Vein endothelial cell (primary cell): ENCODE results near the gene USP20. TPM values are rescaled to one million over a fixed set of nuclear protein-coding genes. Genes with fewer than 3 reads are reported as not detected.
A peak's percentile ranks its signal among the peaks of the same experiment; 100 is the strongest.

ENCODE experiments used
- small RNA-seq: library from RNA; depleted of rRNA; stranded (forward); fragments of <200 nt; gene quantifications from one replicate; pipeline ENCODE3, GENCODE V24; 2012
- total RNA-seq: library from RNA; depleted of rRNA; stranded (reverse); fragments of >200 nt; gene quantifications from 2 replicates; pipeline ENCODE4 v1.2.3, GENCODE V29; 2012

USP20 gene
- 6.3 and 9.8 TPM in 2 replicates for total RNA-seq

DNA sequence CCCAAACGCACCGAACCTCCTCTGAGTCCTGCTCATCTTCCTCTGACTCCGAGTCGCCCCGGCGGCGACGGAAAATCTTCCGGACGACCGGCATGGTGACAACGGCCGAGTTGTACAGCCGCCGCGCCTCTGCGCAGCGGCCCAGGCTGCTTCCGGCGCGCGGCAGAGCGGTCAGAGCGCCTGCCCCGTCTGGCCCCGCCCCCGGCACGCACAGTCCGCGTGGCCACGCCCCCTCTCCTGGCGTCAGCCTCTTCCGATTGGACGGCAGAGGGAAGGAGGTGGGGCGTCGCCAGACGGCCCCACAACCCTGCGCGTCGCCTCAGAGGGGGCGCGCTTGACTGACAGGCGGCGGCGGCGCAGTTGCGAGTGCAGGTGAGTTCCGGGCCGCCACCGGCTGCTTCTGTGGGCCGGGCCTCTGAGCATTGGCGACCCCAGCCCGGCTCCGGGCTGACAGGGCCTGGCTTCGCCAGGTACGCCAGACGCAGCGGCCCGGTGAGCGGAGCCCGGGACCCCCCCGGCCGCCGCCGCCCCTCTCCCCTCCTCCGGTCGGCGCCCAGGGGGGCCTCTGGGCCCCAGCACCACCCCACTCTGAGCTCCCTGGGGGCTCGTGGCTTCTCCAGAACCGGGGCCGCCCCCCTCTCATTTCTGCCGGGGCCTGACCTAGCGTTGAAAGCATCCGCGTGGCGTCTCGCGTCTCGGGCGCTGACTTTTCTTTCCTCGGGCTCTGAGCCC, at the start of gene USP20, which contains the start of gene C9orf78:
Gene USP20 (plus strand): TSS at position 331 of the 732 bp plus-strand sequence. CDS start 17,098 bp downstream, outside the sequence.
Gene C9orf78 (minus strand): TSS at position 148 of the 732 bp plus-strand sequence. CDS start 54 bp downstream, at position 94.

DNA sequence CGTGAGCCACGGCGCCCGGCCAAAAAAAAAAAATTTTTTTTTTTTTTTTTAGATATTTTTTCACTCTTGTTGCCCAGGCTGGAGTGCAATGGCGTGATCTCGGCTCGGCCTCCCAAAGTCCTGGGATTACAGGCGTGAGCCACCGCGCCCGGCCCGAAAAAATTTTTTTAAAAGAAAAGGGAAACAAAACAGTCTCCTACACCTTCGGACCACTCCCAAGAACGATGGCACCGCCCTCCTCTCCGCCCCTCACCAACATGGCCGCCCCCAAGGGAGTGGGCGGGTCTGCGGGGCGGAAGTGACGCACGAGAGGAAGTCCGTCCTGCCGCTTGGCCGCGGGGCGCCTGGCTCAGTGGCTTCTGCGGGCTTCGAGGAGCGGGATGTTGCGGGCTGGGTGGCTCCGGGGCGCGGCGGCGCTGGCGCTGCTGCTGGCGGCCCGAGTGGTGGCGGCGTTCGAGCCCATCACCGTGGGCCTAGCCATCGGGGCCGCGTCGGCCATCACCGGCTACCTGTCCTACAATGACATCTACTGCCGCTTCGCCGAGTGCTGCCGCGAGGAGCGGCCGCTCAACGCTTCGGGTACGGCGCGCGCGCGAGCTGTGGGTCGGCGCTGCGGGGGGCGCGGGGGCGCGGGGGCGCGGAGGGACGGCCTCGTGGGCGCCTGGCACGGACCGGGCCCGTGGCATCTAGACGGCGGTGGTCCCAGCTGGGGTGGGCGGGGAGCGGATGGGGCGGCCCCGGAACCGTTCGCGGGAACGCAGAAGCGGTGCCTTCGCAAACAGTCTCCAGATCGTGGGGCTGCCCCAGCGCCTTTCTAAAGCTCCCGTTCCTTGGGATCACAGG, 32.2 kb upstream of the USP20 start, which contains the start of gene TOR1B:
Gene TOR1B (plus strand): TSS at position 352 of the 843 bp plus-strand sequence. CDS start 29 bp downstream, at position 381.

DNA sequence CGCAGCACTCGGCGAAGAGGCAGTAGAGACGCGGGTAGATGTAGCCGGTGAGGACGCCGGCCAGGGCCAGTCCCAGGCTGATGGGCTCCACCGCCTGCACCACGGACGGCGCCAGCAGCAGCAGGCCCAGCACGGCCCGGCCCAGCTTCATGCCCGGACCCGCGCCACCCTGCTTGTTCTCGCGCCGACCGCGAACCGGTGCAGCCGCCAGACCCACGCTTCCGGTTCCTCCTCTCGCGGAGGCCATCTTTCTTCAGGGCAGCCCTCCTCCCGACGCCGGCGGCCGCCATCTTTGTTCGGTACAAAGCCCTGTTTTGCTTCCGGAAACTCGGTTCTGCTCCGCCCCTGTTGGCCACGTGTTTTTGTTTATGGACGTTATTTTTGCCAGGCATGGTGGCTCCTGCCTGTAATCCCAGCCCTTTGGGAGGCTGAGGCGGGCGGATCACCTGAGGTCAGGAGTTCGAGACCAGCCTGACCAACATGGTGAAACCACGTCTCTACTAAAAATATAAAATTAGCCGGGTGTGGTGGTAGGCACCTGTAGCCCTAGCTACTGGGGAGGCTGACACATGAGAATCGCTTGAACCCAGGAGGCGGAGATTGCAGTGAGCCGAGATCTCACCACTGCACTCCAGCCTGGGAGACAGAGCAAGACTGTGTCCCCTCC, 11.2 kb upstream of the USP20 start, which contains the start of gene TOR1A:
Gene TOR1A (minus strand): TSS at position 202 of the 667 bp plus-strand sequence. CDS start 51 bp downstream, at position 151.

Small RNA genes within 50 kb of the gene (small RNA-seq; reads per million reads assigned to genes)
- gene MIR6855 = 0.90 reads per million, percentile 55 among the genes with 10 or more reads in this experiment

Other genes with a start within 250 kb of the USP20 start
- not detected in 2 replicates for gene C9orf50, start 214.4 kb upstream of the USP20 start, total RNA-seq
- gene NTMT1, start 209.3 kb upstream of the USP20 start, total RNA-seq = 24.8 and 26.7 TPM in 2 replicates
- 21.6 and 22.6 TPM in 2 replicates for gene ASB6, start 193.3 kb upstream of the USP20 start, total RNA-seq
- 0.38 TPM in 1 of 2 replicates, not detected in the other for gene PRRX2, start 169.8 kb upstream of the USP20 start, total RNA-seq
- 0.10 and 0.33 TPM in 2 replicates for gene PTGES, start 82.4 kb upstream of the USP20 start, total RNA-seq
- gene TOR1B, start 32.3 kb upstream of the USP20 start, total RNA-seq = 28.4 and 30.2 TPM in 2 replicates
- 61.1 and 62.0 TPM in 2 replicates for gene TOR1A, start 11.3 kb upstream of the USP20 start, total RNA-seq
- 24.2 and 38.0 TPM in 2 replicates for gene C9orf78, start 183 bp upstream of the USP20 start, total RNA-seq
- gene FNBP1, start 207.7 kb downstream of the USP20 start, total RNA-seq = 35.0 and 42.5 TPM in 2 replicates
- 30.0 and 40.5 TPM in 2 replicates for gene GPR107, start 218.4 kb downstream of the USP20 start, total RNA-seq